Kidney (tissue), 14 donors: Measurements from ENCODE around the gene TRAF4. TPM values are rescaled to one million over a fixed set of nuclear protein-coding genes. Genes with fewer than 3 reads are reported as not detected.

Source experiments
- DNase-seq, 5 donors: peaks; one replicate each; pipeline ENCODE4 v3.0.0-alpha.2; 2013 to 2020
- FAIRE-seq: peaks from 2 replicates; lab custom pipeline; 2012; peaks lifted over from hg19 to GRCh38; lab: Jason Lieb, UNC
- H3K27ac ChIP-seq, 2 donors: one replicate each; pipeline ENCODE4 v1.7.0; 2013; ENCODE audit warnings: low read depth in 2 of 2, low read length in 2 of 2, inconsistent platforms in 1 of 2
- H3K27me3 ChIP-seq: one replicate; pipeline ENCODE4 v1.7.1; 2013; ENCODE audit warnings: low read length, inconsistent platforms; ENCODE audit not compliant: control insufficient read depth, insufficient read depth
- H3K36me3 ChIP-seq, 3 donors: one replicate each; pipeline versions ENCODE4 v1.7.0 to v1.7.1; 2013; ENCODE audit warnings: low read length in 3 of 3, control low read depth in 1 of 3, inconsistent platforms in 1 of 3; ENCODE audit not compliant: insufficient read depth in 3 of 3, control insufficient read depth in 2 of 3
- H3K4me1 ChIP-seq, 3 donors: one replicate each; pipeline versions ENCODE4 v1.7.0 to v1.7.1; 2013; ENCODE audit warnings: low read length in 3 of 3, inconsistent platforms in 1 of 3, low read depth in 1 of 3; ENCODE audit not compliant: control insufficient read depth in 2 of 3, insufficient read depth in 2 of 3
- H3K4me3 ChIP-seq, 3 donors: one replicate each; pipeline versions ENCODE4 v1.7.0 to v1.8.1; 2013; ENCODE audit warnings: low read length in 3 of 3, control low read depth in 1 of 3, inconsistent platforms in 1 of 3
- H3K9ac ChIP-seq, 3 donors: one replicate each; pipeline versions ENCODE4 v1.7.0 to v1.7.1; 2013; ENCODE audit warnings: low read length in 3 of 3, control low read depth in 1 of 3, inconsistent platforms in 1 of 3
- H3K9me3 ChIP-seq, 3 donors: one replicate each; pipeline versions ENCODE4 v1.7.0 to v1.7.1; 2013; ENCODE audit warnings: low read length in 3 of 3, control low read depth in 1 of 3, inconsistent platforms in 1 of 3; ENCODE audit not compliant: control insufficient read depth in 2 of 3, insufficient read depth in 1 of 3
- CTCF ChIP-seq: IDR thresholded peaks from 3 replicates; pipeline ENCODE4 v1.5.1; 2012; ENCODE audit warnings: mild to moderate bottlenecking, moderate library complexity, borderline replicate concordance; ENCODE audit not compliant: insufficient read depth; ENCODE audit errors: extremely low read depth
- intact Hi-C: fragments of 100-400 bp; cut with DNase I; formaldehyde crosslinking; loops from one replicate; pipeline ENCODE4 v1.11.1; 2022
- polyA plus RNA-seq: library from polyadenylated mRNA; stranded (reverse); fragments of 350-450 nt; fragmentation: Illumina TruSeq; extraction: RNeasy Lipid Tissue Mini Kit (QIAGEN cat#74804); gene quantifications from one replicate; pipeline ENCODE4 v1.2.3, GENCODE V29; 2014; ENCODE audit warnings: low read depth, low replicate concordance; ENCODE audit not compliant: insufficient read depth
- total RNA-seq: library from RNA; stranded (reverse); fragmentation: NEBNext Ultra II Directional; extraction: Animal tissue kit (Norgen Biotek cat#: 25700); gene quantifications from one replicate; pipeline ENCODE4 v1.2.1, GENCODE V29; 2021
- donor health status: control.
- donor health status: control.
- donor health status: control.
- donor health status: control.
- donor health status: control.
- donor health status: DM: yes; HTN: yes; CAD: no.
- donor health status: Normal renal cell carcinoma (clear cell type).

TRAF4 gene
- total and polyA plus RNA-seq, 2 donors from 2014 or later: 53.4 to 118 TPM

- peak overlapping the region in 1 of 2 donors; percentile 23 for H3K27ac ChIP-seq
- H3K27me3 ChIP-seq: no peaks in the 10 kb centered on the region
- H3K4me3 ChIP-seq: no peak overlapping the region
- TF ChIP-seq CTCF: no peak
- H3K36me3 ChIP-seq: peaks cover 10 to 36% (median 14%) of the 10 kb centered on the region in 3 donors
- H3K9me3 ChIP-seq: no peaks in the 10 kb centered on the region
- intact Hi-C loops: no loop called here
- peak in 2 of 5 donors; percentile 46 to 83 for DNase-seq
- H3K9ac ChIP-seq: no peak overlapping the region
- no peak for FAIRE-seq
- H3K4me1 ChIP-seq: peaks cover 3 to 54% (median 42%) of the 10 kb centered on the region in 3 donors
These were observed 5.2 kb downstream of the TRAF4 start for GRCh38 chr17:28748852-28749515.

GRCh38 chr17:28749516-28750177, 5.8 kb downstream of the TRAF4 start:
- peak overlapping the region in 1 of 2 donors; percentile 23 for H3K27ac ChIP-seq
- H3K9ac ChIP-seq: no peak overlapping the region
- H3K4me3 ChIP-seq: no peak overlapping the region
- DNase-seq (peak in 1 of 5 donors; percentile 73), FAIRE-seq (no peak)
- H3K27me3 ChIP-seq: no peaks in the 10 kb centered on the region
- peaks cover 3 to 54% (median 42%) of the 10 kb centered on the region in 3 donors for H3K4me1 ChIP-seq
- intact Hi-C loops: no loop called here
- H3K36me3 ChIP-seq: peaks cover 10 to 36% (median 14%) of the 10 kb centered on the region in 3 donors
- TF ChIP-seq CTCF: no peak
- H3K9me3 ChIP-seq: no peaks in the 10 kb centered on the region

GRCh38 chr17:28750178-28751047, 6.6 kb downstream of the TRAF4 start:
- H3K36me3 ChIP-seq: peaks cover 10 to 40% (median 14%) of the 10 kb centered on the region in 3 donors
- peak; percentile 100 for TF ChIP-seq CTCF
- H3K4me3 ChIP-seq: peak overlapping the region in 2 of 3 donors; percentile 17 to 18
- intact Hi-C loops: no loop called here
- H3K9ac ChIP-seq: peak overlapping the region in 1 of 3 donors; percentile 32
- no peaks in the 10 kb centered on the region for H3K9me3 ChIP-seq
- H3K4me1 ChIP-seq: peaks cover 3 to 51% (median 42%) of the 10 kb centered on the region in 3 donors
- H3K27ac ChIP-seq: peak overlapping the region in 1 of 2 donors; percentile 68
- DNase-seq: peak; percentile 94 to 96 (median 95)
- no peak for FAIRE-seq
- H3K27me3 ChIP-seq: no peaks in the 10 kb centered on the region
